NCI-H748 (cell line): ENCODE data around the gene XKR7.
"Not testable (repeated sequence)": the region's sequence is repeated elsewhere in the genome, so short reads cannot be mapped to it uniquely, and the experiment has no call there.

Experiments
- DNase-seq: peaks from one replicate; lab custom pipeline; 2025; ENCODE audit not compliant: unreplicated experiment; lab: John Stamatoyannopoulos, UW

XKR7 gene, protein sequence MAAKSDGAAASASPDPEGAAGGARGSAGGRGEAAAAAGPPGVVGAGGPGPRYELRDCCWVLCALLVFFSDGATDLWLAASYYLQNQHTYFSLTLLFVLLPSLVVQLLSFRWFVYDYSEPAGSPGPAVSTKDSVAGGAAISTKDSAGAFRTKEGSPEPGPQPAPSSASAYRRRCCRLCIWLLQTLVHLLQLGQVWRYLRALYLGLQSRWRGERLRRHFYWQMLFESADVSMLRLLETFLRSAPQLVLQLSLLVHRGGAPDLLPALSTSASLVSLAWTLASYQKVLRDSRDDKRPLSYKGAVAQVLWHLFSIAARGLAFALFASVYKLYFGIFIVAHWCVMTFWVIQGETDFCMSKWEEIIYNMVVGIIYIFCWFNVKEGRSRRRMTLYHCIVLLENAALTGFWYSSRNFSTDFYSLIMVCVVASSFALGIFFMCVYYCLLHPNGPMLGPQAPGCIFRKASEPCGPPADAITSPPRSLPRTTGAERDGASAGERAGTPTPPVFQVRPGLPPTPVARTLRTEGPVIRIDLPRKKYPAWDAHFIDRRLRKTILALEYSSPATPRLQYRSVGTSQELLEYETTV

DNA sequence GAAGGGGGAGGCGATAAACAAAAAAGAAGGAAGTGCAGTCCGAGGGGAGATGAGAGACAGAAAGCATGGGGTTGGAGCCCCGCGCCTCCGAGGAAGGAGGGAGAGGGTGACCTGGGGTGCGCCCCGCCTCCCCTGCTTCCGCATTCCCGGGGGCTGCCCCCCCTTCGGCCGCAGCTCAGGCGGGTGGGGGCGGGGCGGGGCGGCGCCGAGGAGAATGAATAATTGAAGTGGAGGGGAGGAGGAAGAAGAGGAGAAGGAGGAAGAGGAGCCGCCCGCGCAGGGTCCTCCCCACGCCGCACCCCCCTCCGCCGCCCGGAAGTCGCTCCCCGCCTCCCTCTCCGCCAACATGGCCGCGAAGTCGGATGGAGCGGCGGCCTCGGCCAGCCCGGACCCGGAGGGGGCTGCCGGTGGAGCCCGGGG is at the start of gene XKR7:
Gene XKR7, plus strand, starts transcription at position 322 of the 420 bp plus-strand sequence. Its CDS starts 25 bp downstream, at position 347.
- peak; percentile 72 for DNase-seq

DNA sequence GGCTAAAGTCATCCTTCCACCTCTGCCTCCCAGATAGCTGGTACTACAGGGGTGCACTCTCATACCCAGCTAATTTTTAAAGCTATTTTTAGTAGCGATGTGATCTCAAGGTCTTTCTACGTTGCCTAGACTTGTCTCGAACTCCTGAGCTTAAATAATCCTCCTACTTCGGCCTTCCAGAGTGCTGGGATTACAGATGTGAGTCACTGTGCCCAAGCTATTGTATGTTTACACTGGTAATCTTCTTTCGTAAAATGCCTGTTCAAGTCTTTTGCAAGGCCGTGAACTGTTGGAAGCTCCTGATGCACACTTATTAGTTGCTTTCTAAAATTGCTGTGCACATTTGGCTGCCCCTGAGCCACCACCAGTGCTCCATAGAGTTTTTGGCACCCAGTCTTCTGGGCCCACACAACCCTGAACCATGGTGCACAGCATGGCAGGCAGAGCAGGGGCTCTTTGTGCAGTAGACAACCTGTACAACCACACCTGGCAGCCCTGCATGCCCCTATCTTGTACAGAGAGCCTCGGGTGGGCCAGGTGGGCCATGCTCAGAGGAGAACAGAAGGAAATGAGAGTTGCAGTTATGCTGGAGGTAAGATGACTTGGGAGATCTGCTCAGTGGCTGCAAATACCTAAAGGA is 49.4 kb upstream of the XKR7 start:
- no peak for DNase-seq

DNA sequence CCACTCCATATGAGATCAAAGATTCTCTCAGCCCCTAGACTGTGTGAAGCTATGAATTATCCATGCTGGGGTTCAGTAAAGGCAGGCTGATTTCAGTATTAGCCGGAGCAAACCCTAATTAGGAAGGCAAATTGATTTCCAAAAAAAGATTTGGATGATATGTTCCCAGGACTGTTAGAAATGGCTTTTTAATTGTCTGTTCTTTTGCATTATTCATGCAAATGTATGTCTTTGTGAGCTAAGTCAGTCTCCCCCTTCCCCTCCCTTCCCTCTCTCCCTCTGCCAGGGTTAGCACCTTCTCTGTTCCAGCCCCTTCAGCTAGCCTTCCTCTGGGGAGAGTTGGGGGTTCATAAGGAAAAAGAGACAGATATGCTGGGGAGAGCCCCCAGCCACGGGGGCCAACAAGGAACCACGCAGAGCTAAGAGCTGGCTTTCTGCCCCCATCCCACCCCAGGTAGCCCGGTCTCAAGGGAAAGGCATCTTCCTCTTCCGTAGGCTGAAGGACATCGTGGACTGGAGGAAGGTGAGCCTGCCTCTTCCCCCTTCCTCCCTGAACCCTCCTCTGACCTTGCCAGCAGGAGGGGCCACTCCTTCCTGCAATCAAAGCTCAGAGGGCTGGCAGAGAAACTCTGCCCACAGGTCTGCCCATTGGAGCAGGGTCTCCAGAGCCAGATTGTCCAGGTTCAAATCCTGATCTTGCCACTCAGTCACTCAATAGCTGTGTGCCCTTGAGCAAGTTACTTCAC is 48.4 kb upstream of the XKR7 start:
- no peak for DNase-seq

DNA sequence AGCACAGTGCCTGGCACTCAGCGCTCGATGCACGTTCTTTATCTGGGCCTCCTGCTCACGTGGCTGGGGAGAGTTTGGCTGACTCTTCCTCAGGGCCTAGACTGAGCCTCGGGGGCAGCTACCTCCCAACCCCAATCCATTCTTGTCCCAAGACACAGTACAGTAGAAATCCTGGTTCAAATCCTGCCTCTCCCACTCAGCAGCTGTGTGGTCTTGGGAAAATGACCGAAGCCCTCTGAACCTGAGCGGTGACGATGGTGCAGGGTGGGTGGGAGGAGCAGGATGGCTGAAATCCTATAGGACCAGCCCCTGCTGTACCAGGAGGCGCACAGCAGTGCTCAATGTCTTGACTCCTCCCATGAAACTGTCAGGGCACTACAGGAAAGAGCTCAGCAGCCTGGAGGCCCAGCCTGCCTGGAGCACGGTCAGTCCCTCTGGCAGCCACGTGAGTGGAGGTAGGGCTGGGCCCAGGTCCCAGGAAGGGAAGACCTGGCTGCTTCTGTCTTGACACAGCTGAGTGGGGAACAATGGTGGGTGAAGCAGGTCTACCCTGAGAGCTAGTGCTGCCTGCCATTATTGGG is 47.6 kb upstream of the XKR7 start:
- no peak for DNase-seq

DNA sequence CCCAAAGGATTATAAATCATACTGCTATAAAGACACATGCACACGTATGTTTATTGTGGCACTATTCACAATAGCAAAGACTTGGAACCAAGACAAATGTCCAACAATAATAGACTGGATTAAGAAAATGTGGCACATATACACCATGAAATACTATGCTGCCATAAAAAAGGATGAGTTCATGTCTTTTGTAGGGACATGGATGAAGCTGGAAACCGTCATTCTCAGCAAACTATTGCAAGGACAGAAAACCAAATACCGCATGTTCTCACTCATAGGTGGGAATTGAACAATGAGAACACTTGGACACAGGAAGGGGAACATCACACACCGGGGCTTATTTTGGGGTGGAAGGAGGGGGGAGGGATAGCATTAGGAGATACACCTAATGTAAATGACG is 46.5 kb upstream of the XKR7 start:
- DNase-seq: not testable (repeated sequence)

DNA sequence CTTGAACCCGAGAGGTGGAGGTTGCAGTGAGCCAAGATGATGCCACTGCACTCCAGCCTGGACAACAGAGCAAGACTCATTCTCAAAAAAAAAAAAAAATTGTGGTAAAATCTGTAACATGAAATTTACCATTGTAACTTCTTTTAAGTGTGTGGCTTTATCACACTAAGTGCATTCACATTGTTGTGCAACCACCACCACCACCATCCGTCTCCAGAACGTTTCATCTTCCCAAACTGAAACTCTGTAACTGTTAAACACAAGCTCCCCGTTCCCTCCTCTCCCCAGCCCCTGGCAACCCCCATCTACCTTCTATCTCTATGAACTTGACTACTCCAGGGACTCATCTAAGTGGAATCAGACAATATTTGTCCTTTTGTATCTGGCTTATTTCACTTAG is 45.8 kb upstream of the XKR7 start:
- no peak for DNase-seq

DNA sequence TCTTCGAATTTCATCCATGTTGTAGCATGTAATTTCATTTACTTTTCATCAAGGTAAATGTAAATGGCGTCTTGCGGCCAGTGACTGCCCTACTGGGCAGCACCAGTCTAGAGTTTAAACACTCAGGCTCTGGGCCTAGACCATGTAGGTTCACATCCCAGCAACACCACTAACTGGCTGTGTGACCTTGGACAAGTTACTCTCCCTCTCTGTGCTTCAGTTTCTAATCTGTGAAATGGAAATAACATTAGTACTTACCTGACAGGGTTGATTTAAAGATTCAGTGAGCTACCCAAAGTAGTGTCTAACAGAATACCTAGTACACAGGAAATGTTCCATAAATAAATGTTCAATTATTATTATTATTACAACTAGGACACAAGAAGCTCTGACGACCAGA is 45.4 kb upstream of the XKR7 start:
- no peak for DNase-seq

DNA sequence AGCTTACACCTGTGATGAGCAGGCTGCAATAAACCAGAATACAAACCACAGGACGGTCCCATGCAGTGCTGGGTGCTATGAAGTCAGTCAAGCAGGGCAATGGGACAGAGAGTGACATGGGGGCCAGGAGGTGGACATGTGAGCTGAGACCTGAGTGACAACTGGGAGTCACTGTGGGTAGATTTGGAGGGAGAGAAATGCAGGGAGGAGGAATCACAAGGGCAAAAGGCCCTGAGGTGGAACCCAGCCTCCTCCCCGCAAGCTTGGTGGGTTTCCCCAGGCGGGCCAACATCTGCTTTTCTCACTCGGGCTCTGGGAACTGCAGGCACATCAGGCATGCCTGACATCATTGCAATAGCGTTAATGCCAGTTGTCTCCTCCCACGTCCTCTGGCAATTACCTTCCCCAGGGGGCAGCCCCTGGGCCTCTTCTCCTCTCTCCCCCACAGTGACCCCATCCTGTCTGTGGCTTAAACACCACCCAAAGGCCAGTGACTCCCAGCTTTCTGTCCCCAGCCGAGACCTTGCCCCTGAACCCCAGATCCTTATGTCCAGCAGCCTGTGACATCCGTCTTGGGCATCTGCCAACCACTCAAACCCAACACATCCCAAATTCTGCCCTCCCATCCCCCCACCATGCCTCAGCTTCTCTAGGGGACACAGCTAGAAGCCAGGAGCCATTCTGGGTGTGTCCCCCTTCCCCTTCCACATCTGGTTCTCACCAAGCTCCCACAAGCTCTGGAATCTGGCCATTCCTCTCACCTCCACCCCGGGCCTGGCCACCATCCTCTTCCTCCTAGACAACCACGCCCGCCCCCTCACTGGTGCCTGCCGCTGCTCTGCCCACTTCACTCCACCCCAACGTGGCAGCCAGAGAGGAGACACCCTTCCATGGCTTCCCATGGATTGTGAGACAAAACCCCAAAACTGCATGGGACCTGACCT is 44.3 kb upstream of the XKR7 start:
- DNase-seq: no peak

DNA sequence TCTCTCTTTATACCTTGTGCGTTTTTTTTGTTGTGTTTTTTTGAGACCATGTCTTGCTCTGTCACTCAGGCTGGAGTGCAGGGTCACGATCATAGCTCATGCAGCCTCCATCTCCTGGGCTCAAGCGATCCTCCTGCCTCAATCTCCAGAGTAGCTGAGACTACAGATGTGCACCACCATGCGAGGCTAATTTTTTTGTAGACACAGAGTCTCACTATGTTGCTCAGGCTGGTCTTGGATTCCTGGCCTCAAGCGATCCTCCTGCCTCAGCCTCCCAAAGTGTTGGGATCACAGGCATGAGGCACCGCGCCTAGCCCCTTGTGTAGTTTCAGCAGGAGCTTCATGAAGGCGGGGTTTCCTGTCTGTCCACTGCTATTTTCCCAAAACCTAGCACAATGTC is 43.4 kb upstream of the XKR7 start:
- no peak for DNase-seq

DNA sequence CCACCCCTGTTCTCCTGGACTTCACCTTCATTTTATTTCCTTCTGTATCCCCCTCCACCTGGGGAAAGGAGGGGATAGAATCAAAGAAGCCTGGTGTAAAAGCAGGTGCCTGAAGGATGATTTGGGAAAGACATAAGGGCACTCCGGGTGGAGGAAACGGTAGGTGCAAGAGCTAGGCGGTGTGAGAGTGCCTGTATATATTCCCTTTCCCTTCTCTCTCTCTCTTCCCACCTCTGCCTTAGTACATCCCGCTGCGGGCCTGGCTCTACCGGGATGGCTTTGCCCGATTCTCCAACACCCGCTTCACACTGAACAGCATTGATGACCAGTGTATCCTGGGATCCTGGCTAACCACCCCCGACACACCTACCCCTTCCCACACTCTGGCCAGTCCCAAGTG is 42.3 kb upstream of the XKR7 start:
- DNase-seq: no peak

DNA sequence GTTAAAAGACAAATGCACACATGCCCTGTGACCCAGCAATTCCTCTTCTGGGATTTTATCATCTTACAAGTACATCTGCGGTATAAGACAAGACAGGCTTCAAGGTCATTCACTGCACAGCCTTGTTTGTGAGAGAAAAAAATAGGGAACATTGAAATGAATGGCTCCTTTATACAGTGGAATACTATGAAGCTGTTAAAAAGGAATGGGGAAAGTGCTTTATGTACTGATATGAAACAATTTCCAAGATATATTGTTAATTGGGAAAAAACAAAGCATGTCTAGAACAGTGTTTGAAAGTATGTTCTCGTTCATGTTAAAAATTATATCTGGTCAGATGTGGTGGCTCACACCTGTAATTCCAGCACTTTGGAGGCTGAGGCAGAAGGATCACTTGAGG is 41.5 kb upstream of the XKR7 start:
- DNase-seq: no peak

DNA sequence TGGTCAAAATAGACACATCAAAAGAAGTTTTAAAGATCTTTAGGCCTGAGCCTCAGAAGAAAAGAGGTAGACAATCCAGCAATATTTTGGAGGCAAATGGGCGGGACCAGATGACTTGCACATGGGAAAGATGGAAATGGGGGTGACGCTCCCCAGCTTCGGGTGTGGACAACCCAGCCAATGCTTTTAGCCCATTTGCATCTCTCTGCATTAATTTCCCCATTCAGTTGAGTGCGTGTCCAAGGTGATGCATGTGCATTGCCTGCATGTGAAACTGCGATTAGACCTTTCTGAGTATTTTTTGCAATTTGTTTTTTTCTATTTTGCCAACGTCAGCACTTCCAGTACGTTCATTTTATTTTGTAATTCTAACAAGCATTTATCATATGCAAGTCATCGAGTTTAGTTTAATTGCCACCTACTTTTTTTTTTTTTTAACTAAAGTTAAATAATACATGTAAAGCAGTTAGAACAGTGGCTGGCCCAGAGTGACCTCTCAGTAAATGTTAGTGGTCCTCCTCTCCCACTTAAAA is 40.3 kb upstream of the XKR7 start:
- DNase-seq: peak; percentile 44

DNA sequence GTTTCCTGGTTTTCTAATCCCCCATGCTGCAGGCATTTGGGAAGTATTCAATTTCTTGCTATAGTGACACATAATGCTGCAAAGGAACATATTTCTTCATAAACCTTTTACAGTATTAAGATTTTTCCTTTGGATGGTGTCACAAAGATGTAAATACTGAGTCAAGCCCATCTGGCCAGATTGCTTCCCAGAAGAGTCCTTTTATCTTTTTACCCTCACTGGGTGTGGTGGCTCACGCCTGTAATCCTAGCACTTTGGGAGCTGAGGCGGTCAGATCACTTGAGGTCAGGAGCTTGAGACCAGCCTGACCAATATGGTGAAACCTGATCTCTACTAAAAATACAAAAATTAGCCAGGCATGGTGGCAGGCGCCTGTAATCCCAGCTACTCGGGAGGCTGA is 38.3 kb upstream of the XKR7 start:
- DNase-seq: peak; percentile 43

DNA sequence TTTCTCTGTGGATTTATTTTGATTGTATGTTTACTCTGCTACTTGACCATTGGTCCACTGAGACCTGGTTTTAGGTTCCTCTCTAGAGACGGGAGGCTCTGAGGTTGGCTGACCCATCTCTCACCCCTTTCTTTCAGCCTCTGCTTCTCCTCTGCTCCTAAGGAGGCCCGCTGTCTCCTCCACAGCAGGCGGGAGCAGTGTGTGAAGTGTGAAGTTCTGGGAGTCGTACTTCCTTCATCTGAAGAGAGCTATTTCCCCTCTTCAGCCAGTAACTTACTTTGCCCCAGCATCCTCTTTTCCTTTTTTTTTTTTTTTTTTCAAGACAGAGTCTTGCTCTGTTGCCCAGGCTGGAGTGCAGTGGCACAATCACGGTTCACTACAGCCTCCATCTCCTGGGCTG is 37.2 kb upstream of the XKR7 start:
- DNase-seq: no peak

DNA sequence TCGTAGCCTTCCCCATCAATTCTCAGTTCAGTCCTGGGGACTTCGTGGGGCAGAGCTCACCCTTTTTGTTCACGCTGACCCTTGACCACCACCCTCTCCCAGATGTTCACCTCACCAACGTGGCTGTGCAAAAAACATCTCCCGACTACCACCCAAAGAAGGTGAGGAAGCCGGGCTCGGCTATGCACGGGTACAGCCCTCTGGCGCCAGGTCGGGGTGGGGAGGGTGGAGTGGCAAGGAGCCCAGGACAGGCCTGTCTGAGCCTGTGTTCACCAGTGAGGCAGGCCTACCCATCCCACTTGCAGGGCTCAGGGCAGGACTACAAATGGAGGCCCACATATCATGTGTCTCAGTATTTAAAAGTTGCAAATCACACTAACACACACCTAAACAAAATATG is 34.3 kb upstream of the XKR7 start:
- no peak for DNase-seq

DNA sequence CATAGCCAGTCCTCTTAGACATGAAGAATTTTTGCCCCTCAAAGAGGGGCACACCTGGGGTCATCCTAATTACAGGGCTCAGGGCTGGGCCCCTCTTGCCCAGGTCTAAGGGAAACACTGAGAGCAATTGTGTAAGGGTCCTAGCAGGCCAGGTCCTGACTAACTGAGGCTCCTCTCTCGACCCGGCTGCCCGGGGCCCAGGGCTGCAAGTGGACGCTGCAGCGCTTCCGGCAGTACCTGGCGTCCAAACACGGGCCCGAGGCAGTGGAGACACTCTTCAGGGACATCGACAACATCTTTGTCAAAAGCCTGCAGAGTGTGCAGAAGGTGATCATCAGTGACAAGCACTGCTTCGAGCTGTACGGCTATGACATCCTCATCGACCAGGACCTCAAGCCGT is 33.5 kb upstream of the XKR7 start:
- DNase-seq: no peak

DNA sequence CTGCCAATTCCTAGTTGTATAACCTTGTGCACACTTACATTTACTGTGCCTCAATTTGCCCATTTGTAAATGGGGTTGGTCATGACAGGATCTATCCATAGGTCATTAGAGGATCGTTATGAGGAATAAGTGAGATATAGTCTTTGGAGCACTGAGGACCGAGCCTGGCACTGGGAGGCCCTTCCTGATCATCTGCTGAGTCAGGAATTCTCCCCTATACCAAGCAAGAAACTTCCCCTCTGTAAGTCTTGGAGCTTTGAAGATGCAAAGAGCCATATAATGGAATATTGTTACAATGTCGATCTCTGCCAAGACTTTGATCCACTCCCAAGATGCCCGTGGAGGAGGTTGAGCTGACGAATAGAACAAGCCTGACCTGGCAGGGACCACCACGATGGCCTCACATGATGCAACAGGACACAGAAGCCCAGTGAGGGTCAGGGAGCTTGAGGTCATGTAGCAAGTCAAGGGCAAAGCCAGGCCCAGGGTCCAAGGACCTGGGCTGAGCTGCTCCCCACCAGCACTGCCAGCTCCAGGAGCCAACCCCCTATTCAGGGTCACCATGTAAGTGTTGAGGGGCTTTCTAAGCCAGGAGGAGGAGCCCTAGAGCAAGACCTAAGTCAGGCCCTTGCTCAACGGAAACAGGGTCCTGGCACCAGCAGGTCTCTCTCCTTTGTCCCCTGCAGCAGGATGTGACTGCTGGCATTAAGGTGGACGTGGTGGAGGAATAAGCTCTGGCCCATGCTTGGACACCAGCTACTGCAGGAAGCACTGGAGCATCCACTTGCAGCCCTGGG is 32.8 kb upstream of the XKR7 start:
- DNase-seq: no peak

DNA sequence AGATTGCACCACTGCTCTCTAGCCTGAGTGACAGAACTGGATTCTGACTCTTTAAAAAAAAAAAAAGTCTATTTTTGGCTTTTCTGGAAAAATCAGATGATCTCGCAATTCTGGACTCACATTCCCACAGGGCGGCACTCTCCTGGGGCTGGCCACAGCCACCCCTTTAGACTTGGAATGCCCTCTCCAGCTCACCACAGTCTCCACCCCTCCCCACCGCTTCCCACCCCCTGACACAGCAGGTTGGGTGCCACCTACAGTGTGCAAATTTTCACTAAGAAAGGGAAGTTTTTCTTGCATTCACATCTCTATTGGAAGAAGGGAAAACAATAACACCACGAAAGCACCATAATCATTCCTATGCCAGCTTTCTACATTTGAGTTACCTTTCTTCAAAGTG is 31.5 kb upstream of the XKR7 start:
- DNase-seq: no peak

DNA sequence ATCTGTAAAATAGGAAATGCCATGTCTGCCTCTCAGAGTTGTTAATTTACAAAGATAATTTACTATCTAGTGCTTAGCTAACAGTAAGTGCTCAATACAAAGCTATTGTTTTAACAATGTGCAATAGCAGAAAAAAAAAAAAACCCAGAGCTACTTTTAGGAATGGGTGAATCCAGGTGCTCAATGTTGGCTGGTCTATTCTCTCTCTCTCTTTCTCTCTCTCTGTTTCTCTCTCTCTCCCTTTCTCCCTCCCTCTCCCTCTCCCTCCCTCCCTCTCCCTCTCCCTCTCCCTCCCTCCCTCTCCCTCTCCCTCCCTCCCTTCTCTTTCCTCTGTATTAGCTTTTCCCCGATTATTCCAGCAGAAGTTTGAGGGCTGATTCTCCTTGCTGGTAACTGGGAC is 30.1 kb upstream of the XKR7 start:
- no peak for DNase-seq
